AG09309 (cell line): ENCODE data around the gene TUBGCP6.
"Not testable (repeated sequence)": the region's sequence is repeated elsewhere in the genome, so short reads cannot be mapped to it uniquely, and the experiment has no call there.

Experiments
- DNase-seq: peaks from one replicate; pipeline ENCODE4 v3.0.0-alpha.2; 2010; ENCODE audit warnings: low read depth
- H3K4me3 ChIP-seq: 2 replicates; pipeline ENCODE4 v1.5.1; 2011; ENCODE audit warnings: mild to moderate bottlenecking, low read depth, low read length, moderate library complexity; ENCODE audit not compliant: control insufficient read depth
- CTCF ChIP-seq: IDR thresholded peaks from 2 replicates; pipeline ENCODE4 v1.5.1; 2011; ENCODE audit warnings: mild to moderate bottlenecking, low read depth, low read length, inconsistent platforms; ENCODE audit not compliant: insufficient read depth, control insufficient read depth; ENCODE audit errors: missing control alignments

Gene TUBGCP6

GRCh38 chr22:50274311-50274710, 29.5 kb upstream of the TUBGCP6 start:
- TF ChIP-seq CTCF: peak; percentile 33
- DNase-seq: no peak
- no peak overlapping the region for H3K4me3 ChIP-seq

GRCh38 chr22:50273781-50274180, 29.0 kb upstream of the TUBGCP6 start:
- not testable (repeated sequence) for DNase-seq, H3K4me3 ChIP-seq

DNA sequence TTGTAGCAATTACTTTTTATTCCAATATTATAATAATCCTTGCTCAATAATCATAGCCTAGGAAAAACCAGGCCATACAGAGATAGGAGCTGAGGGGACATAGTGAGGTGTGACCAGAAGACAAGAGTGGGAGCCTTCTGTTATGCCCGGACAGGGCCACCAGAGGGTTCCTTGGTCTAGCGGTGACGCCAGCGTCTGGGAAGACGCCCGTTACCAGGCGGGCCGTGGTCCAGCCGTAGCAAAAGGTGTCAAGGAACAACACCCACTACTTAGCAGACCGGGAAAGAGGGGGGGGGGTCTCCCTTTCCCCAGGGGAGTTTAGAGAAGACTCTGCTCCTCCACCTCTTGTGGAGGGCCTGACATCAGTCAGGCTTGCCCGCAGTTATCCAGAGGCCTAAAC, 28.5 kb upstream of the TUBGCP6 start:
- not testable (repeated sequence) for H3K4me3 ChIP-seq, DNase-seq

- no peak for TF ChIP-seq CTCF
- no peak overlapping the region for H3K4me3 ChIP-seq
- DNase-seq: no peak
Observed at GRCh38 chr22:50272044-50272802, 27.4 kb upstream of the TUBGCP6 start.

DNA sequence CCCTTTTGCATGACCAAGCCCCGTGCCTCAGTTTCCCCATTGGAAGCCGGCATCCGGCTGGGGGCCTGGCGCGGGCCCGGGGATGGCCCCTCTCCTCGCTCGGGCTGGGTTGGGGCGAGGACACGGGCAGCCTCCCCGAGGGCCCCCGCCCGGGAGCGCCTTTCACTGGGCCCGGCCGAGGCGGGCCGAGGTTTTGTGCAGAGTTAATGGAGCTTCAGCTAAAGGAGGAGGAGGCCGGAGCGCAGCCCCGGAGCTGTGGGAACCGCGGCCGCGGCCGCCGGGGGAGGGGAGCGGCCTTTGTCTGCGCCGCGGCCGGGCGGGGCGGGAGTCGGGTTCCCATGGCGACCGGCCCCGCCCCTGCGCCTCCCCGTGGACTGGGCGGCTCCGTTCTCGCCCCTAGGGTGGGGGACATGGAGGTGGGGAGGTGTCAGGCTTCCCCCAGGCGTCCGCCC, 26.7 kb upstream of the TUBGCP6 start:
- H3K4me3 ChIP-seq: peak overlapping the region; percentile 59
- no peak for DNase-seq
- TF ChIP-seq CTCF: peak; percentile 19

GRCh38 chr22:50270666-50271394, 26.0 kb upstream of the TUBGCP6 start:
- no peak for TF ChIP-seq CTCF
- no peak for DNase-seq
- H3K4me3 ChIP-seq: peak overlapping the region; percentile 59

DNA sequence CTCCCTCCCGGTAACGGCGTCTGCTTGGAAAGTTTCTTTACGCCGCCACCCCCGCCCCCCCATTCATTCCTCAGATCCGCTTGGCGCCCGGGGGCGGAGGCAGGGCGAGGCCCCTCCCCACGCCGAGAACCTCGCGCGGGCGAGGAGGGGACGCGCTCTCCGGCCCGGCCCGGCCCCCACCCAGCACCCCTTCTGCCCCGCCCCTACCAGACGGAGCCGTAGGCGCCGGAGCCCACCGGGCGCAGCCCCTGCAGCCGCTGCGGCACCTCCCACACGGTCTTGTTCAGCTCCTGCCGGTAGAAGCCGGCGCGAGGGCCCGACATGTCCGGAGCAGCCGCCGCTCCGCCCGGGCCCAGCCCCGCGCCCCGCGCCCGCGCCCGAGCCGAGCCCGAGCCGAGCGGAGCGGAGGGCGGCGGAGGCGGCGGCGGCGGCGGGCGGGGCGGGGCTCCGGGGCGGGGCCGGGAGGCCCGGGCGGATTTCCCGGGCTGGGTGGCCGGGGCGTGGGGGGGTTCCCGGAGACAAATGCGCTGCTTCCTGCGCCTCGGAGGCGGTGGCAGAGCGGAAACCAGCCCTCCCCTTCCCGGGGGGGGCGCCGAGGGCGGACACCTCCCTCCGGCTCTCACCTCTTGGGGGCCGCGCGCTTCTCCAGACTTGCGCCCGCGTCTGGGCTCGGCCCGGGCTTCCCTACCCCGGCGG, 25.3 kb upstream of the TUBGCP6 start, which contains the start of gene MAPK11:
TSS of gene MAPK11 (minus strand) at position 411 of the 696 bp plus-strand sequence. CDS start at position 323, 88 bp downstream.
- no peak for DNase-seq
- H3K4me3 ChIP-seq: peak within 1 kb of the TSS; percentile 59

More for the DNA sequence above, 25.3 kb upstream of the TUBGCP6 start, which contains the start of gene MAPK11:
- no peak for TF ChIP-seq CTCF
